MV-4-11 (cell line): ENCODE results near the gene PTPRT.
A peak's percentile ranks its signal among the peaks of the same experiment; 100 is the strongest.

Experiments used
- DNase-seq: peaks from one replicate; lab custom pipeline; 2025; lab: John Stamatoyannopoulos, UW

PTPRT gene

DNA sequence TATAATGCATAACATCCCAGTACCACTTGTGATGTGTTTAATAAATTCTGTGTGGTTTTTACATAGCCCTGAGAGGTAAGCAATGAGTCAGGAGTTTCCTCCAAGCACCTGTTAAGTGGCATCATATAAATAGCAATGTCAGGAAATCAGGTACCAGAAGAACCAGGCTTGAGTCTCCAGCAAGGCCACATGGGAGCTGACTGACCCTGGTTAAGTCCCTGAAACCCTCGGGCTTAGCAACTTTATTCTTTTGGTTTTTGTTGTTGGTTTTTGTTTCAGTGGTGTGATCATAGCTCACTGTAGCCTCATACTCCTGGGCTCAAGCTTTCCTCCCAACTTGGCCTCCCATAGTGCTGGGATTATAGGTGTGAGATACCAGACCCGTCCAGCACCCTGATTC, 70.0 kb downstream of the PTPRT start:
- DNase-seq: no peak

GRCh38 chr20:43102394-43102793, 87.3 kb downstream of the PTPRT start:
- no peak for DNase-seq

DNA sequence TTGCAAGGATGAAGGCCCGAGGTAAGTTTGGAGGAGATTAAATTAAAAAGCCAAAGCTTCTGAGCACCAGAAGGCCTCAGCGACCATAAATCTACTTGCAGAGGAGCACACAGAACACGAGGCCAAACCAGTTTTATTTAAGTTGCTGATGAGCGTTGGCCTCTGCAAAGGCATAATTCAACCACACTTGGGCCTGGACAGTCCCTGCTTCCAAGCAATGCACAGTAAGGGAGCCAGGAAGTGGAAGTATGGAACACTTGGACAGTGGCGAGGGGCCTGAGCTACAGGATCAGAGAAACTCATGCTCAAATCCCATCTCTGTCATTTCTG, 92.8 kb downstream of the PTPRT start:
- no peak for DNase-seq

DNA sequence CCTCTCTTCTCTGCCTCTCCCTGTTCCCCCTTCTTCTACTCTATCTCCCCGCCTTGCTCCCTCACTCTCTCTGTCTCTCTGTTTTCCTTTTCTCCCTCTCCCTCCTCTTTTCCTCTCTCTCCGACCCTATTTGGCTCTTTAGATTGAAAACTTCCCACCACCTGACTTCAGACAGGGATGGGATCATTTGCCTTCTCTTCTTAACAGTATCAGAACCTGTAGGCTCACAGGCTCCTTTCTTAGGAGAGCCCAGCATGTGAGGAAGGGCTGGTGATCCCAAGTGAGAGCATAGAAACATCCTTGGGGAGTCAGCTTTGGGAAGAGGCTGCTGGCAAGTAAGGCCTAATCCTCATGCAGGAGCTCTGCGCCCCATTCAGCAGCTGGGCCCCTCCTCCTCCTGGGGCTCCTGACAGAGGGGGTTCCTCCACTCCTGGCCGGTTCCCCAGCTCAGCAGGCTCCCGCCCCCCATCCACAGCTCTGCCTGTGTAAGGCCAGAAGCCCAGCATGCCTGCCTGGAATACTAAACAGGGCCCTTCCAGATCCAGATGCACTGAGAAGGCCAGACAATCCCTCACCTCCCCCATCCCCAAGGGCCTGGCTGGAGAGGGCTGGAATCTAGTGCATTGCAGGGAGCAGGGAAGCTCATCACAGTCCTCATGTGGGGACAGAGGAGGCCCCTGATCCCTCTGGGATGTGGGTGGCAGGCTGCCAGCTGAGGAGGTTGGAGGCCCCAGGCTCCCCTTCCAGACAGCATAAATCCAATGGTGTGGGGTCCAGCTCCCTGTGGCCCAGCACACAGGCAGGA, 93.4 kb downstream of the PTPRT start:
- DNase-seq: no peak

DNA sequence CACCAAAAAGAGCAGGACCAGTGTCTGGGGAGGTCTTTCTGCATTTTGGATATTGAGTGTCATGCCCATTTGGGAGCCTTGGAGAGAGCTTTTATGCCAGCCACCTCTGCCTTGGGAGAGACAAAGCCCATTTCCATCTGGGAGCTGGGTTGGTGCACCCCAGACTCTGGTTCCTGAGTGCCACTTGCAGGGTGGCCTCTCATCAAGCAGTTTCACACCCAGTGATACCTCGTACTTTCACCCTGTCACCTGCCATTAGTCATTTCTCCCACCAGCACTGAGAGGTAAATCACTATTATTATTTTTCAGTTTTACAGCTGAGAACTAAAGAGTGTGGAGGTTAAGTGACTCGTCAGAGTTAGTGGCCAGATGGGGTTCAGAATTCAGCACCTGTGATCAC, 94.7 kb downstream of the PTPRT start:
- DNase-seq: no peak

- DNase-seq: peak; percentile 10
These were observed 97.2 kb downstream of the PTPRT start for GRCh38 chr20:43092386-43093088.

GRCh38 chr20:43068482-43068881, 121.2 kb downstream of the PTPRT start:
- DNase-seq: no peak

GRCh38 chr20:43066125-43066524, 123.6 kb downstream of the PTPRT start:
- DNase-seq: no peak

DNA sequence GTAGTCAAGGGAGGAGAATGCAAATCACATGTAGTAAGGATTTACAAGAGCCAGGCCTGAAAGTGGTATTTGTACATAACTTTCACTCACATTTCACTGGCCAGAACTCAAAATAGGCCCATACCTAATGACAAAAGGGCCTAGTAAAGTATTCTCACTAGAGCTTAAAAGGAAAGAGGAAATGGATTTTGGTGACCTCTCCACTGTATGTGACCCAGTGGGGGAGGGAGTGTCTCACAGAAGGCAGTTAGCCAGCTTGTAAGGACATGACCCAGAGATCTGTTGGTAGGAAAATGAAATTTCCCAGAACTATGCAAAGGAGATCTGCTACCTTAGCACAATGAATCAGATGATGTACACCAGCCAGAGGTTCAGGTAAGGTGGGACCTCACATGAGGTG, 124.4 kb downstream of the PTPRT start:
- peak; percentile 73 for DNase-seq

DNA sequence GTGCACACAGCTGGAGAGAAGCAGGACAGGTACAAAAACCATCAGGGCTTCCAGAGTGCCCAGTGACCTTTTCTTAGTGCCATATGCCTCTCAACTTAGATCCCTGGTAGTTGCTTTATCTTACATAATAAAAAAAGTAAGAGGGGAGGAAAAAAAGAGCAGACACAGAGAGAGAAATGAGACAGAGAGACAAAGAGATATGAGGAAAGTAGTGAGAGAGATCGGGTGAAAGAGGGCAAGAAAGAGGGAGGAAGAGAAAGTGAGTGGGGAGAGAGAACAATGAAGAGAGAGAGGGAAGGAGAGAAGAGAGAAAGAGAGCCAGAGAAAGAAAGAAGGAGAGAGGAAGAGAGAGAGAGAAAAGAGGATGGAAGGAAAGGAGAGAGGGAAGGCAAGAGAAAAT, 131.6 kb downstream of the PTPRT start:
- no peak for DNase-seq

- DNase-seq: no peak
These were observed 132.4 kb downstream of the PTPRT start for GRCh38 chr20:43057317-43057716.

DNA sequence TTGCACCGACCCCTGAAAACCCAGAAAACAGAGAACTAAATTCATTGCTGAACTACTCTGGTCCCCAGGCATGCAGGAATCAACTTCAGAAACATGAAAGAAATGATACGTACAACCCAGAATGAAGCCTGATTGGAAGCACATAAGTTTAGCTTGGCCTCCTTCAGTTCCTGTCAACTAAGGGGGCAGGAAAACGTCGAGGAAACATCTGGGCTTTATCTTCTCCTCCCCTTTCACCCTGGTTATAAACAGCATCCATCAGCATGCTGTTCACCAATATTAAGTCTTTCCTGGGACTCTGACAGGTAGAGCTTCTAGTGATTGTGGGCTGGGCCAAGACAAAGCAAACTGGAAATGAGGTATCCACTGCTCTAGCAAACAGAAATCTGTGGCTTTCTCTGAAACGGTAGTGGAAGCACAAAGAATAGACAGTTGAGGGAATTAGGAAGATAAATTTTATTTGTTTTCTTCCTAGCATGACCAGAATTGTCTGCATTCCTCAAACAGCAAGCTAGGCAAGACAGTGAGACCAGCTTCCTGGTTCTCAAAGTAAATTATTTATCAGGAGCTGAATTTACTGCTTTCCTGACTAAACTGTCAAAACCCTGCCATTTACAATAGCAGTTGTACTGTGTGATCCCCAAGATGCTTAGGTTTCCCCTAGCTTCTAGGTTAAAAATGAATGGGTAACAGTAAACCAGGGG, 134.4 kb downstream of the PTPRT start:
- no peak for DNase-seq

GRCh38 chr20:43052532-43052931, 137.2 kb downstream of the PTPRT start:
- DNase-seq: no peak

DNA sequence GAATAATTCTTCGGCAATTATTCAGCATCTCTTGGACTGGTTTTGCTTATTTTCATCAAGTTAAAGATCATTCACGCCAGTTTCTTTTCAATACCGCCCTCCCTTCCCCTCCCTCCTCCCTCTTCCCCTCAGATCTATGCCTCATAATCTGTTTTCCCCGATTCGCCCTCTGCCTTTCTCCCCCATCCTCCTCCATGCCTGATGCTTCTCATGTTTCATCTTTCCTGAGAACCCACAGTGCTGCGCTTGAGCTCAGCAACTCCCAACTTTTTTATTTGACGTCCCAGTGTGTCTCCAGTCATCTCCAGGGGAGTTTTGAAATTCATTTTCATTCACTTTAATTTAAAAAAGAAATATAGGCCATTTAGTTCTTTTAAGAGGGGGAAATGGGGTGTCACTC, 142.7 kb downstream of the PTPRT start:
- no peak for DNase-seq

DNA sequence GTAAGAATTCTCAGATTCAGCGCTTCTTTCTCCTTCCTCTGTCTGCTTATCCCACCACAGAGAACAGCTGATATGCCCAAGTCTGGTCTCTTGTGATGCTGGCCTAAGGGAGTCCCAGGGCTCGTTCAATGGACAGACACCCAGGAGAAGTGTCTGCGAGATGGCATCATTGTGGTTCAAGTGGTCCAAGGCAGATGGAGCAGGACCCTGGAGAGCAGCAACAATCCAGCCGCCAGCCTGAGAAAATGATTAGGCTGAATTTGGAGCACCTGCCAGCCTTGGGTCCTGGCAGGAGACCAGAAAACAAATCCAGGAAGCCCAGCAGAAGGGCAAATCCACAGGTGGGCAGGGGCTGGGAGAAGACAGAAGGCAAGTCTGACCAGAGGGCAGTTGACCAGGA, 145.8 kb downstream of the PTPRT start:
- DNase-seq: no peak

- DNase-seq: peak; percentile 36
These were observed 149.3 kb downstream of the PTPRT start for GRCh38 chr20:43040427-43040826.

DNA sequence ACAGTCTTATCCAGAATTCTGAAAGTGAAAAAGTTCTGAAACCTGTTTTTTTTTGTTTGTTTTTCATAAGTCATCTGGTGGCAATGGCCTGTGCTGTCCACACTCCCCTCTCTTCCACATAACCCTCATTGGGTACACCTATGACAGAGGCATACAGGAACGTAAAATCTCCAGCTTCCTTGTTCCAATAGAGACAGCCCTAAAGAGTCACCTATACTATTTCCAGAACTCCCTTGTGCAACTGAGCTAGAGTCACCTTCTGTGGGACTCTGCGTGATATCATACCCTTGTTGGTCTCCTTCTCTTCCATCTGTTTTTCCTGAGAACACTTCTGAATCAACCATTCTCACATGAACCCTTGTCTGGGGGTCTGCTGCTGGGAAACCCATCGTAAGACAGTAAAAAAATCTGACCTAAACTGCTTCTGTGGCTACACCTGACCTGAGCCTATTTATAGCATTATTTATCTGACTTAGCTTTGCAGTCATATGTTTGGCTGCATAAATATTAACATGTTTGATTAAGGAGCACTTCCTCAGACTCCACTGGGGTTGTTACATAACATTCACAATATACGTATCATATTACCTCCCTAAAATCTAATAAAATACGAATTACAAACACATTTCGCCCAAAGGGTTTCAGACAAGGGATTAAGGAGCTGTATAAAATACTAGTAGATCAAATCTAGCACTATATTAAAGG, 151.9 kb downstream of the PTPRT start:
- DNase-seq: no peak

- no peak for DNase-seq
These were observed 154.6 kb downstream of the PTPRT start for GRCh38 chr20:43034981-43035724.

GRCh38 chr20:43032459-43032858, 157.2 kb downstream of the PTPRT start:
- no peak for DNase-seq

GRCh38 chr20:43029176-43029575, 160.5 kb downstream of the PTPRT start:
- DNase-seq: no peak

DNA sequence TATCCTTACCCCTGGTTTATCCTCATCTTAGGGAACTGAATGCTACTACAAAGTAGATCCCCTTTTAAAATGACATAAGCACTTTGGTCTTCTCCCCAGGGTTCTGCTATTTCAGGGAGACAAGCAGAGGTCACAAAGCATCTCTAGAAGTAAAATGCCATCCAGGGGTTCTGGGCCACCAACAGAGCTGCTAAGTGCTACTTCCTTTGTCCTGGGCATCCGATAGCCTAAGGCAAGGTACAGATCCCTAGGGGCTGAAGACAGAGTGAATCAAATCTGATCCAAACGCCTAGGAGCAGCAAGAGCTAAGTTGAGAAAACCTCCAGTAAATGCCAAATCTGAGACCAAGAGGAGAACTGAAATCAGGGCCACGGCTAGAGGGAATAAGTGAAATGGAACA, 161.2 kb downstream of the PTPRT start:
- DNase-seq: no peak

- no peak for DNase-seq
These were observed 165.9 kb downstream of the PTPRT start for GRCh38 chr20:43023836-43024235.
